Right lobe of liver (tissue), 6 donors: ENCODE results near the gene DARS2. TPM values are rescaled to one million over a fixed set of nuclear protein-coding genes. Genes with fewer than 3 reads are reported as not detected.

Source experiments
- ATAC-seq, 4 donors: fragments of 200-7000 bp; cut with Tn5 transposase; one replicate each; pipeline ENCODE4 v1.9.1; 2020; ENCODE audit warnings: mild to moderate bottlenecking in 4 of 4, moderate library complexity in 4 of 4
- DNase-seq, 3 donors: peaks; one replicate each; pipeline ENCODE4 v3.0.0-alpha.2; 2020
- H3K27ac ChIP-seq, 3 donors: fragments of 200-600 bp; one replicate each; pipeline ENCODE4 v1.8.0; 2022
- H3K27me3 ChIP-seq, 2 donors: fragments of 200-600 bp; one replicate each; pipeline ENCODE4 v1.8.0; 2022
- H3K36me3 ChIP-seq, 4 donors: fragments of 200-600 bp; sonication (generic) in 1 of 4; one replicate each; pipeline versions ENCODE4 v1.5.1 to v1.8.0; 2017 to 2022; ENCODE audit warnings: control low read depth in 1 of 4
- H3K4me1 ChIP-seq, 4 donors: fragments of 200-600 bp; sonication (generic) in 1 of 4; one replicate each; pipeline versions ENCODE4 v1.5.1 to v1.8.0; 2017 to 2022; ENCODE audit warnings: control low read depth in 1 of 4
- H3K4me3 ChIP-seq, 3 donors: fragments of 200-600 bp; one replicate each; pipeline ENCODE4 v1.8.0; 2022
- H3K9me3 ChIP-seq, 4 donors: fragments of 200-600 bp; sonication (generic) in 1 of 4; one replicate each; pipeline versions ENCODE4 v1.5.1 to v1.8.0; 2017 to 2022; ENCODE audit warnings: control low read depth in 1 of 4
- POLR2A ChIP-seq: fragments of 450-650 bp; IDR thresholded peaks from one replicate; pipeline ENCODE4 v1.6.1; 2017; ENCODE audit warnings: antibody characterized with exemption, mild to moderate bottlenecking
- WGBS: methylation state at CpG from one replicate; pipeline ENCODE4 v1.1.6; 2018; ENCODE audit warnings: low coverage, low lambda C conversion rate; ENCODE audit not compliant: insufficient coverage; ENCODE audit errors: missing lambda C conversion rate; 5-methylcytosine and 5-hydroxymethylcytosine counted together
- intact Hi-C, 2 donors: fragments of 100-400 bp; cut with DNase I; formaldehyde crosslinking; loops; one replicate each; pipeline versions ENCODE4 v1.11.2 to v1.14.1; 2022
- total RNA-seq, 6 experiments: library from RNA; depleted of rRNA in 2 of 6; stranded (reverse); fragments of >200 nt in 2 of 6; fragmentation: NEBNext Ultra II Directional in 3 of 6; extraction: Animal tissue kit (Norgen Biotek cat#: 25700) in 3 of 6; gene quantifications; one replicate each; pipeline versions ENCODE4 v1.1.0 to v1.2.4, GENCODE V29; 2016 to 2023
- TF ChIP-seq, protein P1 (sequence below), 4 donors: fragments of 200-600 bp in 3 of 4; fragments of 450-650 bp in 1 of 4; IDR thresholded peaks; one replicate each; pipeline versions ENCODE4 v1.5.1 to v1.8.0; 2016 to 2022; ENCODE audit warnings: antibody characterized with exemption in 4 of 4, mild to moderate bottlenecking in 2 of 4
- donor health status: DM: no; HTN: yes; CAD: no.
- donor health status: DM: no; HTN: no; CAD: no.
- donor health status: DM: no; HTN: no; CAD: no.
- donor health status: DM: no; HTN: yes; CAD: no.
- donor health status: DM: no; HTN: yes; CAD: no.

Gene DARS2
- total RNA-seq, 6 experiments from 2014 or later: 10.0 to 14.6 (median 13.4) TPM

DNA sequence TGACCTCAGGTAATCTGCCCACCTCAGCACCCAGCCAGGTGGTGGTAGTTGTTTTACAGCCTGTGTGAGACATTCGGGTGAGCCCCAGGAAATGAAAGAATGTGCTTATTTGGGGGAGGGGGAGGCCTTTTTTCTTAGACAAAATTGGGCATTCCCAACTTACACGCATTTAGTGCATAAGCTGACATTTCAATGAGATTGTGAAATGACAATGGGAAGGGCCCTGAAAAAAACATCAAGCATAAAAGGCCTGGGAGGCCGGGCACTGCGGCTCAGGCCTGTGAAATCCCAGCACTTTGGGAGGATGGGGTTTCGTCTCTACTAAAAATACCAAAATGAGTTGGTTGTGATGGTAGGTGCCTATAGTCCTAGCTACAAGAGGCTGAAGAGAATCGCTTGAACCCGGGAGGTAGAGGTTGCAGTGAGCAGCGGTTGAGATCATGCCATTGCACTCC is 38.3 kb downstream of the DARS2 start:
- no peak overlapping the region for H3K27ac ChIP-seq
- H3K27me3 ChIP-seq: no peaks in the 10 kb centered on the region
- DNase-seq: no peak
- TF ChIP-seq, protein P1, sequence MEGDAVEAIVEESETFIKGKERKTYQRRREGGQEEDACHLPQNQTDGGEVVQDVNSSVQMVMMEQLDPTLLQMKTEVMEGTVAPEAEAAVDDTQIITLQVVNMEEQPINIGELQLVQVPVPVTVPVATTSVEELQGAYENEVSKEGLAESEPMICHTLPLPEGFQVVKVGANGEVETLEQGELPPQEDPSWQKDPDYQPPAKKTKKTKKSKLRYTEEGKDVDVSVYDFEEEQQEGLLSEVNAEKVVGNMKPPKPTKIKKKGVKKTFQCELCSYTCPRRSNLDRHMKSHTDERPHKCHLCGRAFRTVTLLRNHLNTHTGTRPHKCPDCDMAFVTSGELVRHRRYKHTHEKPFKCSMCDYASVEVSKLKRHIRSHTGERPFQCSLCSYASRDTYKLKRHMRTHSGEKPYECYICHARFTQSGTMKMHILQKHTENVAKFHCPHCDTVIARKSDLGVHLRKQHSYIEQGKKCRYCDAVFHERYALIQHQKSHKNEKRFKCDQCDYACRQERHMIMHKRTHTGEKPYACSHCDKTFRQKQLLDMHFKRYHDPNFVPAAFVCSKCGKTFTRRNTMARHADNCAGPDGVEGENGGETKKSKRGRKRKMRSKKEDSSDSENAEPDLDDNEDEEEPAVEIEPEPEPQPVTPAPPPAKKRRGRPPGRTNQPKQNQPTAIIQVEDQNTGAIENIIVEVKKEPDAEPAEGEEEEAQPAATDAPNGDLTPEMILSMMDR (IDR thresholded peaks at IDR 0.05): no peak
- no peak for TF ChIP-seq POLR2A
- no peaks in the 10 kb centered on the region for H3K9me3 ChIP-seq
- intact Hi-C loops: no loop called here
- peaks cover 0 to 23% (median 9%) of the 10 kb centered on the region in 4 donors for H3K4me1 ChIP-seq
- no peak for ATAC-seq
- peaks cover 16 to 60% (median 24%) of the 10 kb centered on the region in 4 donors for H3K36me3 ChIP-seq
- no peak overlapping the region for H3K4me3 ChIP-seq
- 72% methylated on average over 7 of the region's 8 CpGs for WGBS

DNA sequence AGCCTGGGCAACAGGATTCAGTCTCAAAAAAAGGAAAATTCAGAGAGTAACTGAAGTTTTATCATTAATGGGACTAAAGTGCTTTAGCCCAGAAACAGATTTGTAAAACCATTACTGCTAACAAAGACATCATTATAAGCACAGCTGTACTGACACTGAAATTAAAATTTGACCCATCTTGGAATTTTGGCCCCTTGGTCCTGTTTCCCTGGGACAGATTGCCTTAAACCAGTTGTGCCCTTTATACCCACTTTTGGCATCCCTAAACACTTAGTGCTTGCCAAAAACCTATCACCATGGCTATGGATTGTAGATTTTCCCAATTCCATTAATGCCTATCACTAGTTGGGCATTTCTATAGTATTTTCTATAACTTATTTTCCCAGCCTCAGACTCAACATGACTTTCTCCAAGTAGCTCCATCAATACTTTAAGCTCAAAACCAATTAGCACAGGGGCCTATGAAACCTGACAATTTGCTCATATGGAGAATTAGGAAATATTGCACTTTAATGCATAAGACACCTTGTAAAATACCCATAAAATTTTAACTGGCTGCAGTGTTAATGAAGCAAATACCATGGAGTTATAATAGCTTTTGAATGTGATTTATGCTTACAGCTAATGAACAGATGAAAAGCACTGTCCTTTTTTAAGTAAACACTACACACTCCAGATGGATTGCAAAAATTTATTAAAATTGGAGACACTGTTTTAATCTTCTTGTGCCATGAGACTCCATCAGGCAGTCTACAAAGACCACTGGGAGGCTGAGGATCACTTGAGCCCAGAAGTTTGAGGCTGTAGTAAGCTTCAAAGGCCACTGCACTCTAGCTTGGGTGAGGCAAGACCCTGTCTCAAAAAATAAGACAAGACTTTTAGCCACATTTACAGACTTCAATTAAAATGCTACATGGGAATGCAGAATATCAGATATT is 39.0 kb downstream of the DARS2 start:
- peaks cover 0 to 23% (median 9%) of the 10 kb centered on the region in 4 donors for H3K4me1 ChIP-seq
- intact Hi-C loops: no loop called here
- H3K9me3 ChIP-seq: no peaks in the 10 kb centered on the region
- peaks cover 16 to 54% (median 24%) of the 10 kb centered on the region in 4 donors for H3K36me3 ChIP-seq
- ATAC-seq (no peak), DNase-seq (no peak)
- TF ChIP-seq, protein P1 (IDR thresholded peaks at IDR 0.05): no peak
- no peak for TF ChIP-seq POLR2A
- no peak overlapping the region for H3K27ac ChIP-seq
- no peak overlapping the region for H3K4me3 ChIP-seq
- H3K27me3 ChIP-seq: no peaks in the 10 kb centered on the region

DNA sequence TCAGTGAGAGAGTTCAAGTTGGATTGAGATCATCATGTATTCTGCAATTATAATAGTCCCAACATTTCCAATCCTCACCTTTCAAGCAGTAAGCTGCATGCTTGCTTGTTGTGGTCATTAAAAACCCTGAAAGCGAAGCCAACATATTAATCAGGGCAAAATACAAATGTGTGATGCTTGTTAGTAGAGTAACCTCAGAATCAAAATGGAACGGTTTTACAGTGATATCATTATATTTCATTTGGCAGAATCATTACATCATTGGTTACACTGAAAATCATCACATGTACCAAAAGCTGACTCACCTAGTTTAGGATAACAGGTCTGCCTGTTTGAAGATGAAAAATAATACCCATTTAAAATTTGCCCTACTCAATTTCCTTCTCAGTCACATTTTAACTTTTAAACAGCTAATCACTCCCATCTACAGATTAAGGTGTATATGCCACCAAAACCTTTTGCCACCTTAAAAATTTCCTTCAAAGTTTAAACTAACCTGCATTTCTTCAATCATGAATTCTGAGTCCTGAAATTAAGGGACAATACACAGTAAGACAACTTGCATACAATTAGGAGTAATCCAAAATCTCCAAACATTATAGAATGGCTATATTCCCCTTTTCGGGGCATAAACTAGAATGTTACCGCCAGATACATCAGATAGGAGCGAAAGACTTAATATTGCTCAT is 39.9 kb downstream of the DARS2 start:
- H3K27me3 ChIP-seq: no peaks in the 10 kb centered on the region
- peaks cover 16 to 45% (median 24%) of the 10 kb centered on the region in 4 donors for H3K36me3 ChIP-seq
- intact Hi-C loops: no loop called here
- no peak for ATAC-seq
- H3K9me3 ChIP-seq: no peaks in the 10 kb centered on the region
- H3K4me1 ChIP-seq: peaks cover 0 to 29% (median 9%) of the 10 kb centered on the region in 4 donors
- TF ChIP-seq POLR2A: no peak
- TF ChIP-seq, protein P1 (IDR thresholded peaks at IDR 0.05): no peak
- H3K4me3 ChIP-seq: no peak overlapping the region
- WGBS: 85% methylated on average over 5 of the region's 5 CpGs
- no peak for DNase-seq
- H3K27ac ChIP-seq: no peak overlapping the region

DNA sequence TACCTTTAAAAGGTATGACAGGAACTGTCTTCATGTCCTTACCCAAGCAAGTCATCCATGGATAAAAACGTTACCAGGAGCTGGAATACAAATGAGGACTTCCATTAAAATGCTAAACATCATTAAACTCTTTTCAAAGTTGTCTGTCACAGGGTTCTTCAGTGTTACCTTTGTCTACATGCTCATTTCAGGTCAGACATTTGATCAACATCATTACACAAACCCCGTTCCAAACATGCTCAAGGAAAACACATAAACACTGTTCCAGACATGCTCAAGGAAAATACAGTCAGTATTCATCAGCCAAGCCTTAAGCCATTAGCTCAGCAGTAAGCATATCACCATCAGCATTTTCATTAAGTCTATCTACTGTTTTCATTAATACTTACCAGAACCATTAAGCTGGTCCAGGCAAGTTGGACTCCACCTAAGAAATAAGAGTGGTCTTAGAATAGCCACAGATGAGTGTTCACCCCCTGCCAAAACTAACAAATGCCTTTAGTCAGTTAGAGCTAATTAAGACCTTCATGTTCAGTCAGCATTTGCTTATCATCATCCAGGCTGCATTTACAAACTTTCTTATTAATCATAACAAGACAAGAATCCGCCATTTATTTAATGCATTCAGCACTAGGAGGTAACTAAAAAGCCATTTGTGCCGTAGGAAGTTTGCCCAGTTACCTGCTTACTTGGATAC is 41.1 kb downstream of the DARS2 start:
- H3K36me3 ChIP-seq: peaks cover 13 to 42% (median 24%) of the 10 kb centered on the region in 4 donors
- no peak overlapping the region for H3K27ac ChIP-seq
- H3K9me3 ChIP-seq: no peaks in the 10 kb centered on the region
- no peak for ATAC-seq
- no peak for TF ChIP-seq POLR2A
- TF ChIP-seq, protein P1 (IDR thresholded peaks at IDR 0.05): no peak
- WGBS: 41% methylated on average over 4 of the region's 4 CpGs
- DNase-seq: no peak
- H3K4me1 ChIP-seq: peaks cover 0 to 32% (median 12%) of the 10 kb centered on the region in 4 donors
- intact Hi-C loops: no loop called here
- H3K4me3 ChIP-seq: no peak overlapping the region
- no peaks in the 10 kb centered on the region for H3K27me3 ChIP-seq
